HG03558 (cell line): ENCODE data around the gene TMIE.

ENCODE experiments used
- ATAC-seq: cut with Tn5 transposase; IDR thresholded peaks from one replicate; pipeline ENCODE4 v1.9.1; 2021; ENCODE audit warnings: moderate number of reproducible peaks; ENCODE audit not compliant: unreplicated experiment; ENCODE audit errors: extremely low read depth

The TMIE gene

GRCh38 chr3:46668591-46668990 lies 32.6 kb upstream of the TMIE start:
- ATAC-seq: no peak

- no peak for ATAC-seq
Observed at GRCh38 chr3:46669191-46669999, 31.8 kb upstream of the TMIE start.

- ATAC-seq: no peak
Observed at GRCh38 chr3:46670000-46670890, 30.9 kb upstream of the TMIE start.

GRCh38 chr3:46670891-46671427 lies 30.2 kb upstream of the TMIE start:
- ATAC-seq: no peak

- no peak for ATAC-seq
Observed at GRCh38 chr3:46671541-46672348, 29.4 kb upstream of the TMIE start.

- no peak for ATAC-seq
Observed at GRCh38 chr3:46672349-46672695, 28.9 kb upstream of the TMIE start.

- ATAC-seq: no peak
Observed at GRCh38 chr3:46673151-46674030, 27.8 kb upstream of the TMIE start.

GRCh38 chr3:46674031-46674845 lies 27.0 kb upstream of the TMIE start:
- ATAC-seq: no peak

- no peak for ATAC-seq
Observed at GRCh38 chr3:46675426-46675825, 25.8 kb upstream of the TMIE start.

- ATAC-seq: no peak
Observed at GRCh38 chr3:46675843-46676567, 25.2 kb upstream of the TMIE start.

- ATAC-seq: no peak
Observed at GRCh38 chr3:46676601-46677410, 24.4 kb upstream of the TMIE start.

- no peak for ATAC-seq
Observed at GRCh38 chr3:46677411-46677726, 23.8 kb upstream of the TMIE start.

- no peak for ATAC-seq
Observed at GRCh38 chr3:46678280-46678679, 22.9 kb upstream of the TMIE start.

- no peak for ATAC-seq
Observed at GRCh38 chr3:46679681-46680080, 21.5 kb upstream of the TMIE start.

- ATAC-seq: no peak
Observed at GRCh38 chr3:46680298-46680826, 20.8 kb upstream of the TMIE start.

GRCh38 chr3:46681387-46681786 lies 19.8 kb upstream of the TMIE start:
- no peak for ATAC-seq
